ENCODE measurements around the gene NAT16. TPM values are rescaled to one million over a fixed set of nuclear protein-coding genes. Genes with fewer than 3 reads are reported as not detected.

Gene NAT16
- total and polyA plus RNA-seq, 2 of the 4 experiments (the other 2 are of a cell fraction), result 0.05 TPM; not detected in 1

DNA sequence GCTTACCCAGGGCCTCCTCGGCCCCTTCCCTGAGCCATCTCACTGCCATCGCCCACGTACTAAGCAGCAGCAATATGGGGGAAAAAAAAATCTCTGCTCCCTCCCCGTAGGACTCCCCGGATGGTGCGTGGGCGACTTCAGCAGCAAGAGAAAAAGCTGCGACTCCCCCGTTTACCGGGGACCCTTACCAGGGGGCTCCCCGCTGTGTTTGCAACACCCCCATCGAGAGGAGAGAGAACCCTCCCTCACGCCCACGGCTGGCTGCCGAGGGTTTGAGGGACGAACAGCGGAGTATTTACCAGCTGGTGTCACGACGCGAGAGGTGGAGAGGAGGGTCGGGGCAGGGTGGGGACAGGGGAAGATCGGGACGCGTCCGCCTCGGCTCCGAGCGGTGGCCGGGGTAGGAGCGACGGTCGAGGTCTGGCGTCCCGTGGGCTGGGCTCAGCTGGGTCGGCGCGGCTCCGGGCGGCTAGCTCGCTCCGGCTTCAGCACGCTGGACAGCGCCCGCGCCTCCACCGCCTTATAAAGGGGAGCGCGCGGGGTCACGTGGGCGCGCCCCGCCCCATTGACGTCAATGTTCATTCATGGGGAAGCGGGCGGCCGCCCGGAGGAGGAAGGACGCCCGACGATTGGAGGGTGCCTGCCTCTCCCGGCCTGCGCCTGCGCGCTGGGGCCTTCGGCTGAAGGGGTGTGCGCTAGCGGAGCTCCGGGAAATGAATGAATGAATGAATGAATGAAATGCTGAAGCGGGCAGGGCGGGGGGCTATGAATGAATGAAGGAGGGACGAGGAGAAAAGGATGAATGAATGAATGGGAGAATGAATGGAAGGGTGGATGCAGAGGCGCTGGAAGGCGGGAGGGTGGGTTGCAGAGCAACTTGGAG, 14.8 kb downstream of the NAT16 start, which contains the start of gene VGF:
VGF (minus strand) TSS at position 495 of the 883 bp plus-strand sequence. CDS start 726 bp downstream, outside the sequence.
- peaks cover 14% of the 10 kb centered on the region; the same call in 1 of the 2 replicates for H4K20me1 ChIP-seq (ENCODE audit: insufficient read depth, low read length)
- no peak within 1 kb of the TSS for H2BK120ac ChIP-seq (ENCODE audit: low read depth, low read length)
- no TSS peak for BruUV-seq (replicated peaks)
- H2AFZ ChIP-seq (replicated peaks; ENCODE audit: low read length, poor library complexity), result peak within 1 kb of the TSS; percentile 96
- ChIA-PET CTCF (interaction anchor here (1.1 to 1.4 kb wide), 2 partner anchors 21 to 27 kb away, joined by 4 to 6 read pairs; no protein-coding TSS in a partner anchor), POLR2A (ENCODE audit: unreplicated experiment) (interaction anchor here (0.6 to 1.2 kb wide), 3 partner anchors 9 to 48 kb away, joined by 3 to 5 read pairs (median 3); no protein-coding TSS in a partner anchor)
- dilution Hi-C loops (cut with HindIII; ENCODE audit: low sequenced_read_pairs, unreplicated experiment), result no loop called here
- no peak within 1 kb of the TSS for H2BK15ac ChIP-seq (ENCODE audit: low read depth, low read length)
- no peak within 1 kb of the TSS for H2BK5ac ChIP-seq (ENCODE audit: low read depth, low read length, poor library complexity, severe bottlenecking)
- no peak within 1 kb of the TSS for H2BK20ac ChIP-seq (ENCODE audit: low read depth, low read length)
- no peak within 1 kb of the TSS for H3K9ac ChIP-seq (ENCODE audit: low read depth, low read length)
- peak within 1 kb of the TSS; percentile 96 for H3K4me2 ChIP-seq (ENCODE audit: low read depth, low read length)
- peak within 1 kb of the TSS; percentile 45 for H3K4me3 ChIP-seq (ENCODE audit: insufficient read depth, low read depth, low read length)
- H3K56ac ChIP-seq (ENCODE audit: extremely low read depth, insufficient read depth, low read length), result no peak within 1 kb of the TSS
- H4K5ac ChIP-seq (ENCODE audit: low read depth, low read length), result no peak within 1 kb of the TSS
- H3K23ac ChIP-seq (ENCODE audit: low read depth, low read length), result no peak within 1 kb of the TSS
- intact Hi-C loops (cut with micrococcal nuclease), result no loop called here
- H3K9me1 ChIP-seq (ENCODE audit: insufficient read depth, low read length), result peaks cover 14% of the 10 kb centered on the region
- H3K18ac ChIP-seq (ENCODE audit: low read depth, low read length), result no peak within 1 kb of the TSS
- no peak within 1 kb of the TSS for H3K27ac ChIP-seq (ENCODE audit: insufficient read depth, low read length)
- TF ChIP-seq RAD21 (IDR thresholded peaks at IDR 0.05; ENCODE audit: low read length) (no peak), MAZ (IDR thresholded peaks at IDR 0.05; ENCODE audit: borderline replicate concordance, low read depth, low read length) (peak; percentile 80; the same call in 1 of the 2 replicates), SMC3 (IDR thresholded peaks at IDR 0.05; ENCODE audit: low read depth, low read length) (no peak), ELK1 (IDR thresholded peaks at IDR 0.05; ENCODE audit: borderline replicate concordance, low read depth, low read length) (no peak), CHD1 (IDR thresholded peaks at IDR 0.05; ENCODE audit: low read depth, low read length) (no peak), CEBPB (IDR thresholded peaks at IDR 0.05; ENCODE audit: low read depth, low read length) (no peak), POLR2A (IDR thresholded peaks at IDR 0.05; ENCODE audit: low read depth, low read length) (no peak), USF2 (IDR thresholded peaks at IDR 0.05; ENCODE audit: low read depth, low read length) (peak; percentile 99), FOS (IDR thresholded peaks at IDR 0.05; ENCODE audit: low read depth, low read length) (0 out of 2 replicates have a peak, but pooled peaks have one; percentile 20), RCOR1 (IDR thresholded peaks at IDR 0.05; ENCODE audit: insufficient replicate concordance, low read length) (peak; percentile 88), BHLHE40 (IDR thresholded peaks at IDR 0.05; ENCODE audit: low read depth, low read length) (peak; percentile 79), MXI1 (IDR thresholded peaks at IDR 0.05; ENCODE audit: borderline replicate concordance, low read depth, low read length) (peak; percentile 96)
- TF ChIP-seq, protein P1, sequence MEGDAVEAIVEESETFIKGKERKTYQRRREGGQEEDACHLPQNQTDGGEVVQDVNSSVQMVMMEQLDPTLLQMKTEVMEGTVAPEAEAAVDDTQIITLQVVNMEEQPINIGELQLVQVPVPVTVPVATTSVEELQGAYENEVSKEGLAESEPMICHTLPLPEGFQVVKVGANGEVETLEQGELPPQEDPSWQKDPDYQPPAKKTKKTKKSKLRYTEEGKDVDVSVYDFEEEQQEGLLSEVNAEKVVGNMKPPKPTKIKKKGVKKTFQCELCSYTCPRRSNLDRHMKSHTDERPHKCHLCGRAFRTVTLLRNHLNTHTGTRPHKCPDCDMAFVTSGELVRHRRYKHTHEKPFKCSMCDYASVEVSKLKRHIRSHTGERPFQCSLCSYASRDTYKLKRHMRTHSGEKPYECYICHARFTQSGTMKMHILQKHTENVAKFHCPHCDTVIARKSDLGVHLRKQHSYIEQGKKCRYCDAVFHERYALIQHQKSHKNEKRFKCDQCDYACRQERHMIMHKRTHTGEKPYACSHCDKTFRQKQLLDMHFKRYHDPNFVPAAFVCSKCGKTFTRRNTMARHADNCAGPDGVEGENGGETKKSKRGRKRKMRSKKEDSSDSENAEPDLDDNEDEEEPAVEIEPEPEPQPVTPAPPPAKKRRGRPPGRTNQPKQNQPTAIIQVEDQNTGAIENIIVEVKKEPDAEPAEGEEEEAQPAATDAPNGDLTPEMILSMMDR (conservative IDR thresholded peaks at IDR 0.05; ENCODE audit: low read depth, low read length), result no peak
- no peaks in the 10 kb centered on the region for H3K9me3 ChIP-seq (ENCODE audit: control insufficient read depth, insufficient read depth, low read length)
- no peak within 1 kb of the TSS for H4K8ac ChIP-seq (ENCODE audit: low read depth in 2 of 2, low read length in 2 of 2)
- in situ Hi-C loops (cut with MboI; ENCODE audit: low sequenced_read_pairs), result no loop called here
- H4K91ac ChIP-seq (ENCODE audit: insufficient read depth, low read depth, low read length), result no peak within 1 kb of the TSS
- H3K79me1 ChIP-seq (ENCODE audit: low read depth in 1 of 2, low read length in 2 of 2), result peaks cover 0 to 3% of the 10 kb centered on the region in 2 experiments; a peak in 1 of 4 replicates
- H3K14ac ChIP-seq (replicated peaks; ENCODE audit: low read depth, low read length), result no peak within 1 kb of the TSS
- DNase-seq (peak; percentile 92), ATAC-seq (ENCODE audit: low read depth) (peak; percentile 80)
- no peak within 1 kb of the TSS for H3K4ac ChIP-seq (ENCODE audit: low read depth, low read length)
- H2AK9ac ChIP-seq (replicated peaks; ENCODE audit: low read depth, low read length, poor library complexity), result peak within 1 kb of the TSS; percentile 58
- H3K27me3 ChIP-seq (ENCODE audit: control insufficient read depth, insufficient read depth, low read length), result peaks cover 29% of the 10 kb centered on the region
- H3K4me1 ChIP-seq (ENCODE audit: control insufficient read depth, insufficient read depth, low read length), result peaks cover 18% of the 10 kb centered on the region
- H3K36me3 ChIP-seq (ENCODE audit: control insufficient read depth, insufficient read depth, low read length), result peaks cover 4% of the 10 kb centered on the region
- WGBS, 2 experiments (ENCODE audit: extremely low coverage in 2 of 2, insufficient read length in 1 of 2), result 0% methylated on average over 20 of the region's 74 CpGs; no CpG with 5 or more reads in 1 of the 2 experiments
- no peak within 1 kb of the TSS for H2AK5ac ChIP-seq (ENCODE audit: low read depth, low read length)
